ENCODE results near the gene PPP6R2. TPM values are rescaled to one million over a fixed set of nuclear protein-coding genes. Genes with fewer than 3 reads are reported as not detected.
A peak's percentile ranks its signal among the peaks of the same experiment; 100 is the strongest.

Gene PPP6R2
- total and polyA plus RNA-seq, 9 of the 15 experiments (the other 6 are each of a cell fraction or from before 2014, with no cell fraction given), result 0.32 to 39.8 (median 21.4) TPM

- Histone ChIP-seq H4K20me1 (replicated peaks; ENCODE audit: control insufficient read depth, insufficient read depth, low read length) (no peaks in the 10 kb centered on the region), H3K9me3 (replicated peaks; ENCODE audit: control insufficient read depth, insufficient read depth, low read depth, low read length) (no peaks in the 10 kb centered on the region), H3K4me3 (no peak overlapping the region), H3K79me2 (ENCODE audit: control insufficient read depth, insufficient read depth, low read length) (peaks cover 41% of the 10 kb centered on the region), H3K36me3 (ENCODE audit: control insufficient read depth, insufficient read depth, low read length) (peaks cover 33% of the 10 kb centered on the region; the same call in 2 of the 3 replicates), H3K27me3 (ENCODE audit: control insufficient read depth in 2 of 2, insufficient read depth in 2 of 2, low read length in 2 of 2) (no peaks in the 10 kb centered on the region), H3K27ac (ENCODE audit: extremely low read depth, low read depth, low read length) (no peak overlapping the region), H3K4me1 (replicated peaks in 1 of 2; ENCODE audit: control insufficient read depth in 2 of 2, insufficient read depth in 2 of 2, low read length in 2 of 2) (no peaks in the 10 kb centered on the region; a peak in 1 of 5 replicates), H3K9me1 (ENCODE audit: control insufficient read depth, insufficient read depth, low read length) (no peaks in the 10 kb centered on the region), H3K4me2 (ENCODE audit: insufficient read depth, low read length) (no peak overlapping the region), H2AFZ (ENCODE audit: low read depth, low read length) (no peak overlapping the region), H3K9ac (ENCODE audit: insufficient read depth in 1 of 2, low read depth in 2 of 2, low read length in 2 of 2) (no peak overlapping the region)
- in situ Hi-C loops (cut with MboI), result no loop called here
- ChIA-PET POLR2A (interaction anchor here (1.2 to 1.4 kb wide), 2 partner anchors 10 to 17 kb away, joined by 3 to 4 read pairs; no protein-coding TSS in a partner anchor), CTCF (ENCODE audit: low intra/inter-chr PET ratio) (no interaction called here)
- FAIRE-seq (no peak), DNase-seq (ENCODE audit: extremely low read depth in 1 of 4, low spot score in 3 of 4) (no peak), ATAC-seq (no peak)
- 91% methylated on average over 15 of the region's 27 CpGs for WGBS (ENCODE audit: insufficient coverage, low coverage, missing lambda C conversion rate)
- TF ChIP-seq FOXP1 (CRISPR knock-in tag; IDR thresholded peaks at IDR 0.05), result no peak
- TF ChIP-seq SRSF9 (IDR thresholded peaks at IDR 0.05; ENCODE audit: borderline replicate concordance, low read depth, low read length), result no peak
- TF ChIP-seq ZBTB33 (CRISPR knock-in tag; IDR thresholded peaks at IDR 0.05), result peak; percentile 75
- TF ChIP-seq CHD7 (IDR thresholded peaks at IDR 0.05; ENCODE audit: low read depth, low read length), result no peak
- BruUV-seq (replicated peaks), result no TSS peak
- intact Hi-C loops (cut with micrococcal nuclease), result no loop called here
These were observed 24.8 kb downstream of the PPP6R2 start for GRCh38 chr22:50367778-50368500.
